Measurements from ENCODE around the gene DGUOK. TPM values are rescaled to one million over a fixed set of nuclear protein-coding genes. Genes with fewer than 3 reads are reported as not detected.
A peak's percentile ranks its signal among the peaks of the same experiment; 100 is the strongest.

The DGUOK gene
- total RNA-seq, 1 donor from 2014 or later: 52.3 TPM

DNA sequence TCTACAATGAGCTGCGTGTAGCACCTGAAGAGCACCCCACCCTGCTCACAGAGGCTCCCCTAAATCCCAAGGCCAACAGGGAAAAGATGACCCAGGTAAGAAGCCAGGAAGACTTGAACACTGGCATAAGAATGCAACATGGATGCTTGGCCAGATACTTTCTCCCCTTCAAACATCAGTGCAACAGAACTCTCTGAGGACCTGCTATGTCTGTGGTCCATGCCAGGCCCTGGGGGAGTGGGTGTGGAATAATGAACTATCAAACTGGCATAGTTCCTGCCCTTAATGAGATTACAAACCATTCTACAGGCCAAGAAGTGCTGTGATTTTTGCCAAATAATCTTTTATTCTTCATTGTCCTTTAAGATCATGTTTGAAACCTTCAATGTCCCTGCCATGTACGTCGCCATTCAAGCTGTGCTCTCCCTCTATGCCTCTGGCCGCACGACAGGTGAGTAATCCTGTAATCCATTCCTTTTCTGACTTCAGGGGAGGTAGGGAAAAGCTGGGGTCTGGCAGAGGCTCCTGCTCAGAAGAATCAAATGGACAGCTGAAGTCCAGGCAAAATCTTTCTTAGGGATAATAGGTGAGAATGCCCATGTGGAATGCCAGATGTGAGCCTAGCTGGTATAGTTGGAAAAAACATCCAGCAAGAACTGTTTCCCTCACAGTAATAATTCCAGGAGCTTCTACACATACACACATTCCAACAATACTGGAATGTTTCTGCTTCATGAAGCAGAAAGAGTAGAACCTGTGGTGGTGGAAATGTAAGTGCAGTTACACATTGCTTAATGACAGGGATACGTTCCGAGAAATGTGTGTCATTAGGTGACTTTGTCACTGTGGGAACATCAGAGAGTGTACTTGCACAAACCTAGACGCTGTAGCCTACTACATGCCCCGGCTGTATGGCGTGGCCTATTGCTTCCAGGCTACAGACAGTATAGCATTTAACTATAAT lies 17.7 kb upstream of the DGUOK start:
- intact Hi-C loops (cut with DNase I): no loop called here
- Histone ChIP-seq H3K27ac (no peak overlapping the region), H3K36me3 (no peaks in the 10 kb centered on the region), H3K4me1 (no peaks in the 10 kb centered on the region), H3K27me3 (no peaks in the 10 kb centered on the region), H3K4me3 (no peak overlapping the region), H3K9me3 (no peaks in the 10 kb centered on the region)
- TF ChIP-seq POLR2A (IDR thresholded peaks at IDR 0.05) (no peak), POLR2AphosphoS5 (IDR thresholded peaks at IDR 0.05; ENCODE audit: insufficient read depth in 1 of 2, low read depth in 1 of 2) (no peak)
- TF ChIP-seq, protein P1, sequence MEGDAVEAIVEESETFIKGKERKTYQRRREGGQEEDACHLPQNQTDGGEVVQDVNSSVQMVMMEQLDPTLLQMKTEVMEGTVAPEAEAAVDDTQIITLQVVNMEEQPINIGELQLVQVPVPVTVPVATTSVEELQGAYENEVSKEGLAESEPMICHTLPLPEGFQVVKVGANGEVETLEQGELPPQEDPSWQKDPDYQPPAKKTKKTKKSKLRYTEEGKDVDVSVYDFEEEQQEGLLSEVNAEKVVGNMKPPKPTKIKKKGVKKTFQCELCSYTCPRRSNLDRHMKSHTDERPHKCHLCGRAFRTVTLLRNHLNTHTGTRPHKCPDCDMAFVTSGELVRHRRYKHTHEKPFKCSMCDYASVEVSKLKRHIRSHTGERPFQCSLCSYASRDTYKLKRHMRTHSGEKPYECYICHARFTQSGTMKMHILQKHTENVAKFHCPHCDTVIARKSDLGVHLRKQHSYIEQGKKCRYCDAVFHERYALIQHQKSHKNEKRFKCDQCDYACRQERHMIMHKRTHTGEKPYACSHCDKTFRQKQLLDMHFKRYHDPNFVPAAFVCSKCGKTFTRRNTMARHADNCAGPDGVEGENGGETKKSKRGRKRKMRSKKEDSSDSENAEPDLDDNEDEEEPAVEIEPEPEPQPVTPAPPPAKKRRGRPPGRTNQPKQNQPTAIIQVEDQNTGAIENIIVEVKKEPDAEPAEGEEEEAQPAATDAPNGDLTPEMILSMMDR (IDR thresholded peaks at IDR 0.05): no peak
- DNase-seq (ENCODE audit: extremely low spot score in 2 of 2): peak in 1 of 2 donors; percentile 43

DNA sequence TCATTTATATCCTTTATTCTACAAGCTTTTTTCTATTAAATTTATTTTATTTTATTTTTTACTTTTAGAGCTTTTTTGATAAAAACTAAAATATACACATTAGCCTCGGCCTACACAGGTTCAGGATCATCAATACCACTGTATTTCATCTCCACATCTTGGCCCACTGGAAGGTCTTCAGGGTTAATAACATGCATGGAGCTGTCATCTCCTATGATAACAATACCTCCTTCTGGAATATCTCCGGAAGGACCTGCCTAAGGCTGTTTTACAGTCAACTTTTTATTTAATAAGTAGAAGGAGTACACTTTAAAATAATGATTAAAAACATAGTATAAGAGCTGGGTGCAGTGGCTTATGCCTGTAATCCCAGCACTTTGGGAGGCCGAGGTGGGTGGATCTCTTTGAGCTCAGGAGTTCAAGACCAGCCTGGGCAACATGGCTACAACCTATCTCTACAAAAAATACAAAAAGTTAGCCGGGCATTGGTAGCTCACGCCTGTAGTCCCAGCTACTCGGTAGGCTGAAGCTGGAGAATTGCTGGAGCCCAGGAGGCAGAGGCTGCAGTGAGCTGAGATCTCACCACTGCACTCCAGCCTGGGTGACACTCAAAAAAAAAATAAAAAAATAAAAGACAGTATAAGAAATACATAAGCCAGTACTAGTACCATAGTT lies 15.7 kb upstream of the DGUOK start:
- Histone ChIP-seq H3K4me3 (no peak overlapping the region), H3K9me3 (no peaks in the 10 kb centered on the region), H3K27me3 (no peaks in the 10 kb centered on the region), H3K27ac (no peak overlapping the region), H3K4me1 (no peaks in the 10 kb centered on the region), H3K36me3 (no peaks in the 10 kb centered on the region)
- TF ChIP-seq, protein P1 (IDR thresholded peaks at IDR 0.05): no peak
- TF ChIP-seq POLR2AphosphoS5 (IDR thresholded peaks at IDR 0.05; ENCODE audit: insufficient read depth in 1 of 2, low read depth in 1 of 2) (no peak), POLR2A (IDR thresholded peaks at IDR 0.05) (no peak)
- intact Hi-C loops (cut with DNase I): no loop called here
- DNase-seq (ENCODE audit: extremely low spot score in 2 of 2): peak in 1 of 2 donors; percentile 19

DNA sequence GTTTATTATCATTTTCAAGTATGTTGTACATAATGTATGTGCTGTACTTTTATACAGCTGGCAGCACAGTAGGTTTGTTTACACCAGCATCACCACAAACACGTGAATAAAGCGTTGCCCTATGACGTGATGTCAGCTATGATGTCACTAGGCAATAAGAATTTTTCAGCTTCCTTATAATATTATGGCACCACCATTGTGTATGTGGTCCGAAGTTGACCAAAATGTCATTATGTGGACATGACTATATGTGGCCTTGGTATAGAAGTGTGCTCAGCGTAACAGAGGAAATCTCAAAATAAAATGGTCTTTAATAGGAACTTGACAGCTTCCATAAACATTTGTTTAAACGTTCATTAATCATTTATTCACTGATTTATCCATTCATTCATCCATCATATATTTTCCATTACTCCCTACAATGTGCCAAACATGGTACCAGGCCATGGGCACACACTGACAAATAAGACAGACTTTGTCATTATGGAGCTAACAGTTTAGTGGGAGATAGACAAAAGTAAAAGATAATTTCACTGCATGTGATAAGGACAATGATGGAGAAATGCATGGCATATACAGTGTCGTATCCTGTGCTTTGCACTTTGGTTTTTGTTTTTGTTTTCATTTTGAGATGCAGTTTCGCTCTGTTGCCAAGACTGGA lies 15.0 kb upstream of the DGUOK start:
- intact Hi-C loops (cut with DNase I): no loop called here
- no peak for DNase-seq (ENCODE audit: extremely low spot score in 2 of 2)
- no peaks in the 10 kb centered on the region for H3K36me3 ChIP-seq

DNA sequence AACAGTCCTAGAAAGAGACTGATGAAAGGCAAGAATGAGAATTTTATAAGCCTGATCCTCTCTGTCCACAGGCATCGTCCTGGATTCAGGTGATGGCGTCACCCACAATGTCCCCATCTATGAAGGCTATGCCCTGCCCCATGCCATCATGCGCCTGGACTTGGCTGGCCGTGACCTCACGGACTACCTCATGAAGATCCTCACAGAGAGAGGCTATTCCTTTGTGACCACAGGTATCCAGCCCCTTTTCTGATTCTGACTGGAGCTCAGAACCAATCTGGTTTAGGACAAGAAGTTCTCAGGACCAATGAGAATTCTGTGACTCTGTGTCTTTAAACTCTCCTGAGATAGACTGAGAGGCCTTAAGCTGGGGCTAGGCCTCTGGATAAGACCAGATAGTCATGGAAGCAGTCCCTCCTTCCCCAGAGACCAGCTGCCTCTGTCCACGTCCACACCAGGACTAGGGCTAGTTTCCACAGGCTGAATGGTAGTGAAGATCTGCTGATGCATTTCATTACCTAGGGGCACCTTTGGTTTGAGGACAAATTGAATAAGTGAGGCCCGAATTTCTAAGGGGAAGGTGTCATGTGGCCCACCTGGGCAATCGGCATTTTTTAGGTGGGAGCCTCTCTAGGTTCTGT lies 13.1 kb upstream of the DGUOK start:
- no peak for TF ChIP-seq POLR2A (IDR thresholded peaks at IDR 0.05)
- TF ChIP-seq POLR2AphosphoS5 (IDR thresholded peaks at IDR 0.05; ENCODE audit: insufficient read depth in 1 of 2, low read depth in 1 of 2): peak in 1 of 2 donors; percentile 23
- H3K4me1 ChIP-seq: no peaks in the 10 kb centered on the region
- no peak overlapping the region for H3K4me3 ChIP-seq
- no peak for DNase-seq (ENCODE audit: extremely low spot score in 2 of 2)
- no peaks in the 10 kb centered on the region for H3K27me3 ChIP-seq
- H3K36me3 ChIP-seq: no peaks in the 10 kb centered on the region
- intact Hi-C loops (cut with DNase I): no loop called here
- H3K27ac ChIP-seq: no peak overlapping the region
- no peaks in the 10 kb centered on the region for H3K9me3 ChIP-seq

More for the DNA sequence above, 15.0 kb upstream of the DGUOK start:
- Histone ChIP-seq H3K27me3 (no peaks in the 10 kb centered on the region), H3K4me3 (no peak overlapping the region), H3K9me3 (no peaks in the 10 kb centered on the region), H3K4me1 (no peaks in the 10 kb centered on the region), H3K27ac (no peak overlapping the region)
- TF ChIP-seq, protein P1 (IDR thresholded peaks at IDR 0.05): no peak
- TF ChIP-seq POLR2A (IDR thresholded peaks at IDR 0.05): no peak
- TF ChIP-seq POLR2AphosphoS5 (IDR thresholded peaks at IDR 0.05; ENCODE audit: insufficient read depth in 1 of 2, low read depth in 1 of 2): no peak

DNA sequence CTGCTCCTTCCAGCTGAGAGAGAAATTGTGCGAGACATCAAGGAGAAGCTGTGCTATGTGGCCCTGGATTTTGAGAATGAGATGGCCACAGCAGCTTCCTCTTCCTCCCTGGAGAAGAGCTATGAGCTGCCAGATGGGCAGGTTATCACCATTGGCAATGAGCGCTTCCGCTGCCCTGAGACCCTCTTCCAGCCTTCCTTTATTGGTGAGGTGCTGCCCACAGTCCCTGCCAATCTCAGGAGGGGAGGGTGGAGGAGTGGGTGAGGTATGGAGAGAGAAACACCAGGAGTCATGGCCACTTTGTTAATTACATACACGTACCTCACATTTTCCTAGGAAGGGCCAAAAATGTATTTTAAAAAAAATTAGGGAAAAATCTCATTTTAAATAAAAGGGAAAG lies 12.0 kb upstream of the DGUOK start:
- DNase-seq (ENCODE audit: extremely low spot score in 2 of 2): no peak
- intact Hi-C loops (cut with DNase I): no loop called here
- Histone ChIP-seq H3K36me3 (no peaks in the 10 kb centered on the region), H3K27me3 (no peaks in the 10 kb centered on the region), H3K4me3 (no peak overlapping the region), H3K4me1 (no peaks in the 10 kb centered on the region), H3K27ac (no peak overlapping the region), H3K9me3 (no peaks in the 10 kb centered on the region)
- no peak for TF ChIP-seq POLR2AphosphoS5 (IDR thresholded peaks at IDR 0.05; ENCODE audit: insufficient read depth in 1 of 2, low read depth in 1 of 2)
- TF ChIP-seq, protein P1 (IDR thresholded peaks at IDR 0.05): no peak
- no peak for TF ChIP-seq POLR2A (IDR thresholded peaks at IDR 0.05)
